ENCODE measurements around the gene TOGARAM2. TPM values are rescaled to one million over a fixed set of nuclear protein-coding genes. Genes with fewer than 3 reads are reported as not detected.
A peak's percentile ranks its signal among the peaks of the same experiment; 100 is the strongest.

The TOGARAM2 gene
- total and polyA plus RNA-seq, 2 of the 8 experiments (the other 6 are each of a cell fraction or from before 2014, with no cell fraction given) = 0.42 to 1.4 TPM

DNA sequence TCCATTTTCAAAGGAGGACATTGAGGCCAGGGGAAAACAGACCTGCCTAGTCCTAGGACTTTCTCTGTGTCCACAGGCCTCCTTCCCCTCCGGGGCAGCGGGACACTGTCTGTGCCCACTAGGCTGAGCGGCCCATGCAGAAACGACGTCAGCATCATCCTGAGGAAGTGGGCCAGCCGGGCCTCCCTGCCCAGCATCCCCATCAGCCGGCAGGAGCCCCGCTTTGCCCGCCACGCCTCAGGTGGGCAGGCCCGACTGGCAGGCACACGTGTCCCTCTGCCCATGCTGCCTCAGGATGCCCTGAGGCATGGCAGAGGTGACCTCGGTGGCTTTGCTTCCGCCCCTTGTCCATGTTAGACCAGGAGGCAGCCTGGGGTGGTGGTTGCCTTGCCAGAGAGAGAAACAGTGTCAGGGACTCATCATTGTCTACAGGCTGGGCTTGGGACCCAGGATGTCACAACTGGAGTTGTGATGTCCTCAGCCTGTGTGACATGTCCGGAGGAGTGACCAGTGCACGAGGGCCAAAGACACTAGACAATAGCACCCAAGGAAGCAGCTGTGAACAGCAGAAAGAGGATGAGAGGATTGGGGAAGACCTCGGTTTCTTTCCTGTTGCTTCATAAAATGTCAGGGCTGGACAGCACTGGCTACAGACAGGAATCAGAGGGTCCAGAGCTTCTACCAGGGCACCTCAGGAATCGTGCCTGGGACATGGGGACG, 36.8 kb downstream of the TOGARAM2 start:
- H2BK20ac ChIP-seq (ENCODE audit: low read length) = no peak overlapping the region
- no peak overlapping the region for H3K18ac ChIP-seq (ENCODE audit: extremely low read depth, low read length)
- no peak overlapping the region for H3K9ac ChIP-seq (replicated peaks in 1 of 4; ENCODE audit: extremely low read depth in 1 of 4, low read depth in 3 of 4, low read length in 3 of 4)
- no peak for TF ChIP-seq CBX5 (IDR thresholded peaks at IDR 0.05; ENCODE audit: low read depth, low read length)
- no peak for TF ChIP-seq SIN3A (conservative IDR thresholded peaks at IDR 0.05 in 1 of 2, IDR thresholded peaks at IDR 0.05 in 1 of 2; ENCODE audit: low read depth in 1 of 2, low read length in 2 of 2)
- TF ChIP-seq MAFK (IDR thresholded peaks at IDR 0.05; ENCODE audit: low read depth, low read length) = no peak
- TF ChIP-seq HDAC2 (IDR thresholded peaks at IDR 0.05; ENCODE audit: borderline replicate concordance in 1 of 2, low read depth in 2 of 2, low read length in 2 of 2) = no peak
- WGBS, 2 experiments (ENCODE audit: extremely low coverage in 1 of 2, insufficient coverage in 1 of 2, insufficient read length in 1 of 2, insufficient replicate concordance in 2 of 2, low coverage in 1 of 2, low lambda C conversion rate in 2 of 2, missing lambda C conversion rate in 1 of 2) = 87% methylated on average over 19 of the region's 19 CpGs; no CpG with 5 or more reads in 1 of the 2 experiments
- no peak overlapping the region for H4K8ac ChIP-seq (ENCODE audit: extremely low read depth, insufficient read depth, low read length)
- ChIA-PET POLR2A (ENCODE audit: partially characterized antibody) (no interaction called here), CTCF (ENCODE audit: partially characterized antibody) (interaction anchor here (1.1 kb wide), 1 partner anchor 15 kb away, joined by 3 read pairs; no protein-coding TSS in a partner anchor)
- H2BK5ac ChIP-seq (ENCODE audit: low read depth, low read length) = no peak overlapping the region
- no peak overlapping the region for H3K27ac ChIP-seq (ENCODE audit: low read depth, low read length)
- no peak overlapping the region for H2AK5ac ChIP-seq (ENCODE audit: low read depth, low read length)
- no peaks in the 10 kb centered on the region for H3K23me2 ChIP-seq (ENCODE audit: low read depth, low read length)
- no peaks in the 10 kb centered on the region for H3K79me1 ChIP-seq (ENCODE audit: low read depth, low read length)
- no peaks in the 10 kb centered on the region for H4K20me1 ChIP-seq (replicated peaks in 1 of 2; ENCODE audit: control insufficient read depth in 1 of 2, insufficient read depth in 2 of 2, low read length in 2 of 2)
- H2BK120ac ChIP-seq (replicated peaks; ENCODE audit: low read depth, low read length) = no peak overlapping the region
- 0 out of 2 replicates have a peak overlapping the region, but pooled peaks have one; percentile 16 for H2BK15ac ChIP-seq (ENCODE audit: low read length)
- no peak overlapping the region for H3K56ac ChIP-seq (replicated peaks; ENCODE audit: insufficient read length, low read depth, low read length)
- H3K4me1 ChIP-seq (replicated peaks in 1 of 4; ENCODE audit: control insufficient read depth in 3 of 4, insufficient read depth in 4 of 4, low read length in 3 of 4) = peaks cover 0 to 7% (median 3%) of the 10 kb centered on the region in 4 experiments; a peak in 4 of 7 replicates
- no peak overlapping the region for H2AFZ ChIP-seq (ENCODE audit: low read length)
- no peaks in the 10 kb centered on the region for H3K79me2 ChIP-seq (ENCODE audit: control insufficient read depth in 1 of 2, insufficient read depth in 2 of 2, low read length in 2 of 2)
- H4K5ac ChIP-seq (ENCODE audit: insufficient read length, low read depth, low read length) = no peak overlapping the region
- no peak for DNase-seq (ENCODE audit: low read depth in 1 of 2, low spot score in 2 of 2)
- no peak overlapping the region for H3K23ac ChIP-seq (ENCODE audit: insufficient read length)
- H3K4me2 ChIP-seq (ENCODE audit: insufficient read depth in 1 of 2, low read depth in 2 of 2, low read length in 2 of 2) = no peak overlapping the region
- FAIRE-seq = no peak
- H3K4me3 ChIP-seq (ENCODE audit: extremely low read depth in 1 of 4, insufficient read depth in 2 of 4, low read depth in 3 of 4, low read length in 4 of 4) = no peak overlapping the region
- no peak overlapping the region for H3K14ac ChIP-seq (ENCODE audit: insufficient read length)
- no peaks in the 10 kb centered on the region for H3K9me3 ChIP-seq (ENCODE audit: insufficient read depth in 2 of 2, low read depth in 1 of 2, low read length in 1 of 2)
- no peaks in the 10 kb centered on the region for H3K36me3 ChIP-seq (ENCODE audit: control insufficient read depth in 2 of 4, insufficient read depth in 4 of 4, low read length in 3 of 4)
- no peak overlapping the region; the same call in 1 of the 2 replicates for H2BK12ac ChIP-seq (ENCODE audit: low read depth, low read length)
- no peaks in the 10 kb centered on the region for H3K27me3 ChIP-seq (replicated peaks in 1 of 4; ENCODE audit: control insufficient read depth in 3 of 4, extremely low read depth in 1 of 4, insufficient read depth in 3 of 4, low read length in 3 of 4)
- H4K91ac ChIP-seq (replicated peaks; ENCODE audit: insufficient read length, low read length) = no peak overlapping the region
- no peak overlapping the region for H3K4ac ChIP-seq (replicated peaks; ENCODE audit: insufficient read length, low read depth, low read length)

Data from H1 (cell line).